Urinary bladder (tissue), 4 donors: ENCODE measurements around the gene LCN10. TPM values are rescaled to one million over a fixed set of nuclear protein-coding genes. Genes with fewer than 3 reads are reported as not detected.
"Not testable (repeated sequence)": the region's sequence is repeated elsewhere in the genome, so short reads cannot be mapped to it uniquely, and the experiment has no call there.

Experiments
- DNase-seq: peaks from one replicate; pipeline ENCODE4 v3.0.0-alpha.2; 2015; ENCODE audit errors: extremely low spot score
- H3K27ac ChIP-seq: one replicate; pipeline ENCODE4 v1.5.1; 2013; ENCODE audit warnings: low read depth, mild to moderate bottlenecking, moderate library complexity
- H3K36me3 ChIP-seq: one replicate; pipeline ENCODE4 v1.6.1; 2013; ENCODE audit warnings: mild to moderate bottlenecking, moderate library complexity; ENCODE audit not compliant: insufficient read depth
- H3K4me1 ChIP-seq: one replicate; pipeline ENCODE4 v1.6.1; 2013; ENCODE audit warnings: mild to moderate bottlenecking, moderate library complexity; ENCODE audit not compliant: insufficient read depth
- H3K4me3 ChIP-seq: one replicate; pipeline ENCODE4 v1.5.1; 2013; ENCODE audit warnings: low read depth, low read length
- WGBS: extraction: QIAGEN DNeasy Blood & Tissue Kit; methylation state at CpG from one replicate; pipeline ENCODE4 v1.1.7; 2013; 5-methylcytosine and 5-hydroxymethylcytosine counted together
- polyA plus RNA-seq: library from polyadenylated mRNA; stranded (reverse); fragments of 200-250 nt; gene quantifications from one replicate; pipeline ENCODE4 v1.2.3, GENCODE V29; 2013
- total RNA-seq: library from RNA; depleted of rRNA; stranded (reverse); fragments of >200 nt; gene quantifications from one replicate; pipeline ENCODE4 v1.2.3, GENCODE V29; 2014
- donor health status: healthy with polysubstance abuse.
- donor health status: healthy.

The LCN10 gene
- total and polyA plus RNA-seq, 2 donors, result 11.3 TPM; not detected in 1

DNA sequence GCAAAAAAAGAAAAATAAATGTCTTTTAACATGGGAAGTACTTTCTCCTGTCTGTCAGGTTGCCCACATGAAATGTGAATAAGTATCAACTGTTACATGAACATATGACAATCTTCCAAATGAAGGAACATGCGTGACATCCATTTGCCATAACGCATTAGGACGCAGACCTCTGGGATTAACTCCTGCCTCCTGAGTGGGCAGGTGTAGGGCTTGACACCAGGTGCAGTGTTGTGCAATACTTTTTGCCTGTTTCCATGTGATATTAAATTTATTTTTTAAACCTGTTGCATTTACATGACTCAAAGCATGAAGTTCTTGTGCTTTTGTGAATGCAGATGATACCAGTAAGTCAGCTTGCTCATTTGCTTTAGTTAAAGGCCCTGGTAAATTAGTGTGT is 39.7 kb upstream of the LCN10 start:
- no peak overlapping the region for H3K27ac ChIP-seq
- 96% methylated on average over 3 of the region's 3 CpGs for WGBS
- no peaks in the 10 kb centered on the region for H3K36me3 ChIP-seq
- DNase-seq, result no peak
- no peak overlapping the region for H3K4me3 ChIP-seq
- no peaks in the 10 kb centered on the region for H3K4me1 ChIP-seq

- no peak overlapping the region for H3K4me3 ChIP-seq
- no peaks in the 10 kb centered on the region for H3K4me1 ChIP-seq
- no peaks in the 10 kb centered on the region for H3K36me3 ChIP-seq
- 64% methylated on average over 5 of the region's 5 CpGs for WGBS
- DNase-seq, result no peak
- H3K27ac ChIP-seq, result no peak overlapping the region
Measured at GRCh38 chr9:136779808-136780207, 37.1 kb upstream of the LCN10 start.

DNA sequence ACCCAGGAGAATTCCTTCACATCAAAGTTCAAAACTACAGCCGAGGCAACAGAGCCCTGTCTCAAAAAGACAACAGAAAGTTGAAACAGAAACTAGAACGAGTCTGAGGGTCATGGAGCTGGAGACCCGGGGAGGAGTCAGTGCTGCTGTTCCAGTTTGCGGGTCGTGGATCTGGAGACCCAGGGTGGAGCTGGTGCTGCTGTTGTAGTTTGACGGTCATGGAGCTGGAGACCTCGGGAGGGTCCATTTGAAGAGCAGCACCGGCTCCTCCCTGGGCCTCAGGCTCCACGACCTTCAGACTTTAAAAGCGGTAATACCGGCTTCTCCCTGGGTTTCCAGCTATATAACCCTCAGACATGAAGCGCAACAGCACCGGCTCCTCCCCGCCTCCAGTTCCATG is 34.6 kb upstream of the LCN10 start:
- no peak for DNase-seq
- Histone ChIP-seq H3K4me3 (no peak overlapping the region), H3K27ac (no peak overlapping the region), H3K36me3 (no peaks in the 10 kb centered on the region), H3K4me1 (no peaks in the 10 kb centered on the region)
- WGBS, result 80% methylated on average over 14 of the region's 14 CpGs

DNA sequence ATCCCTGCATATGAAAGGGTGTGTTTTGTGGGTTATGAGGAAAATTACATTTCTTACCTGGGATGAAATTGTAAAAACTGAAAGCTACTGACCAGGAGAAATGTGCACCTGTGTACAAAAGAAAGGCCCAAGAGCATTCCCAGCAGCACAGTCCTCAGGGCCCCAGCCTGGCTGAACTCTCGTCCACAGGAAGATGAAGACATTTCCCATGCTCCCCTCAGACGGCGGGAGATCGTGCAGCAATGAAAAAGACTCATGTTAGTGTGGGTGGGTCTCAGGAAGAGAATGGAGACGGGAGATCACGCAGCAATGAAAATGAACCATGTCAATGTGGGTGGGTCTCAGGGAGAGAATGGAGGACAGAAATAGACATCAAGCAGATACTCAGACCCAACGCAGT is 34.2 kb upstream of the LCN10 start:
- no peak overlapping the region for H3K4me3 ChIP-seq
- no peaks in the 10 kb centered on the region for H3K4me1 ChIP-seq
- WGBS, result 55% methylated on average over 7 of the region's 7 CpGs
- DNase-seq, result no peak
- no peaks in the 10 kb centered on the region for H3K36me3 ChIP-seq
- H3K27ac ChIP-seq, result no peak overlapping the region

DNA sequence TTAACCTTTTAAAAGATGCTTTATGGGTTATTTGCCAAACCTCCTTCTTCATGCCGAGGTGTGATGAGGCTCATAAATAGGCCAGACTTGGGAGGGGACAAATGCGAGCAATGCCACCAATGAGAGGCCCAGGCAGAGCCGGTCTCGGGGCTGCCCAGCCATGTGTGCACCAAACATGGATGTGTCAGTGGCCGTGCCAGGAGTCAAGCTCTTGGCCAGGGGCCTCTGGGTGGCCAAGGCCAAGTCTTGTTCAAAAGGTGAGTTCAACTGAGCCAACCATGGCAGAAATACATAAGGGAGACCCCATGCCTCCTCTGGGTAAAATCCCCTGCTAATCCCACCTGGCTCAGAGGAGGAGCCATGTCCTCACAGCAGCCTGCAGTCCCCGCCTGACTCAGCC is 32.5 kb upstream of the LCN10 start:
- Histone ChIP-seq H3K4me3 (no peak overlapping the region), H3K4me1 (no peaks in the 10 kb centered on the region), H3K27ac (no peak overlapping the region), H3K36me3 (no peaks in the 10 kb centered on the region)
- no peak for DNase-seq
- WGBS, result 70% methylated on average over 6 of the region's 6 CpGs

- no peak for DNase-seq
- no peak overlapping the region for H3K4me3 ChIP-seq
- no peak overlapping the region for H3K27ac ChIP-seq
- 89% methylated on average over 12 of the region's 12 CpGs for WGBS
- no peaks in the 10 kb centered on the region for H3K36me3 ChIP-seq
- H3K4me1 ChIP-seq, result no peaks in the 10 kb centered on the region
Measured at GRCh38 chr9:136774416-136775045, 31.8 kb upstream of the LCN10 start.

DNA sequence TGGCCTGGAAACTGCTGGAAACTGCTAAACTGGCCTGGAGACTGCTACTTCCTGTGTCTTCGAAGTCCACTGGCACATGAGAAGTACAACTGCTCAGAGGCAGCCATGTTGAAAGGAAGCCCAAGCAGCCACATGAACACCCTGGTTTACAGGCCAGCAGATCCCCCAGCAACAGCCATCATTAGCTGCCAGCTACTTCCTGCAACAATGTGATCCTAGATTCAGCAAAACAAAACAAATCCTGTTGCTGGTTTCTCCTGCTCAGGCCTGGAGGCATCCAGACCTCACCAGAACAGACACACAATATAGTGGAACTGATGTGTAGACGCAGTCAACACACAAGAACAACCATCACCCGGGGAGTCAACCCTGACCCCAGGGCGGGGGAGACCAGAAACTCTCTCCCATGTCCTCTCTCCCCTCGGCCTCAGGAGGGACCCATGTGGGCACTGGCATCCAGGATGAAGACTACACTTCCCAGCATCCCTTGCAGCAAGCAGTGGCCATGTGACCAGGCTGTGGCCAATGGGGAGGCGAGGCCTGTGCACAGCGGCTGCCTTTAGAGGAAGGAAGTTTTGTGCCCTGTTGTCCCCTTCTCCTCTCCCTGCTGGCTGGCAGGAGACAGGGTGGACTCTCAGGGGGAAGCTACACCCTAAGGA is 30.8 kb upstream of the LCN10 start:
- Histone ChIP-seq H3K36me3 (no peaks in the 10 kb centered on the region), H3K4me1 (no peaks in the 10 kb centered on the region), H3K27ac (no peak overlapping the region), H3K4me3 (no peak overlapping the region)
- 84% methylated on average over 7 of the region's 7 CpGs for WGBS
- no peak for DNase-seq

- no peaks in the 10 kb centered on the region for H3K4me1 ChIP-seq
Measured at GRCh38 chr9:136771907-136772415, 29.2 kb upstream of the LCN10 start.

GRCh38 chr9:136769710-136770191 is 27.0 kb upstream of the LCN10 start:
- Histone ChIP-seq H3K4me1 (no peaks in the 10 kb centered on the region), H3K4me3 (no peak overlapping the region), H3K36me3 (no peaks in the 10 kb centered on the region), H3K27ac (no peak overlapping the region)
- DNase-seq, result no peak
- 9% methylated on average over 16 of the region's 16 CpGs for WGBS

More at GRCh38 chr9:136771907-136772415, 29.2 kb upstream of the LCN10 start:
- Histone ChIP-seq H3K4me3 (no peak overlapping the region), H3K27ac (no peak overlapping the region), H3K36me3 (no peaks in the 10 kb centered on the region)
- whole genome bisulfite sequencing, result 61% methylated on average over 3 of the region's 3 CpGs
- no peak for DNase-seq

- WGBS, result 52% methylated on average over 18 of the region's 18 CpGs
- H3K36me3 ChIP-seq, result not testable (repeated sequence)
Measured at GRCh38 chr9:136766410-136767120, 23.8 kb upstream of the LCN10 start.

DNA sequence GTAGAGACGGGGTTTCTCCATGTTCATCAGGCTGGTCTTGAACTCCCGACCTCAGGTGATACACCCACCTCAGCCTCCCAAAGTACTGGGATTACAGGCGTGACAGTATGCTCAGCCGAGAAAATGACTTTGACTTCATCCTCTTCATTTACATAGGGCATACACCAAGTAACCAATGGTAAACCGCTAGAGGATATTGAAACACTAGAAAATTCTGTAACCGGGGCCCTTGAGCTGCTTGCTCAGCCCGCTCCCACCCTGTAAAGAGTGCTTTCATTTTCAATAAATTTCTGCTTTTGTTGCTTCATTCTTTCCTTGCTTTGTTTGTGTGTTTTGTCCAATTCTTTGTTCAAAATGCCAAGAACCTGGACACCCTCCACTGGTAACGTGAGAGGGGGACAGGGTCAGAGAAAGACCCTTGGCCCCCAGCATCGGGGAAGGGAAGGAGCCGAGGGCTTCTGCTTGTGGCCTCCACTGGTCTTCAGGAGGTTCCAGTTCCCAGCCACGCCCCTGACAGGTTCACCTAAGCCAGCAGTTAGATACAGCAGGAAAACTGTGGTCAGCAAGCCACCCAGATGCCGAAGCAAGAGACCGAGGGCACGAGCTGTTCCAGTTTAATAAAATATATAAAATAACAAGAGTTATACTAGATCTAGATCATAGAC is 23.1 kb upstream of the LCN10 start:
- H3K36me3 ChIP-seq, H3K4me3 ChIP-seq, H3K27ac ChIP-seq, DNase-seq, H3K4me1 ChIP-seq: not testable (repeated sequence)
- WGBS, result 83% methylated on average over 14 of the region's 14 CpGs

More at GRCh38 chr9:136766410-136767120, 23.8 kb upstream of the LCN10 start:
- DNase-seq, H3K4me3 ChIP-seq, H3K27ac ChIP-seq, H3K4me1 ChIP-seq: not testable (repeated sequence)

GRCh38 chr9:136765041-136765440 is 22.3 kb upstream of the LCN10 start:
- peaks cover 1% of the 10 kb centered on the region for H3K4me1 ChIP-seq
- H3K4me3 ChIP-seq, result no peak overlapping the region
- H3K36me3 ChIP-seq, result no peaks in the 10 kb centered on the region
- DNase-seq, result no peak
- WGBS, result 83% methylated on average over 14 of the region's 14 CpGs
- no peak overlapping the region for H3K27ac ChIP-seq

- Histone ChIP-seq H3K4me1 (peaks cover 1% of the 10 kb centered on the region), H3K36me3 (no peaks in the 10 kb centered on the region), H3K27ac (no peak within 1 kb of the TSS), H3K4me3 (no peak within 1 kb of the TSS)
- WGBS, result 73% methylated on average over 14 of the region's 14 CpGs
- no peak for DNase-seq
Measured at GRCh38 chr9:136764301-136764891, 21.7 kb upstream of the LCN10 start, which contains the start of gene LCN15. TSS of gene LCN15 (minus strand) at chr9:136764518. CDS start at chr9:136764488, 30 bp downstream.
